Panc1 (cell line): Measurements from ENCODE around the gene PLIN1.

Experiments used
- CTCF ChIP-seq: fragments of 450-650 bp; IDR thresholded peaks from 2 replicates; pipeline ENCODE4 v1.5.1; 2017; ENCODE audit warnings: mild to moderate bottlenecking
- POLR2AphosphoS5 ChIP-seq: IDR thresholded peaks from 2 replicates; pipeline ENCODE4 v1.6.1; 2012; ENCODE audit warnings: mild to moderate bottlenecking, low read depth, low read length, moderate library complexity

GRCh38 chr15:89616228-89616627 is 62.9 kb downstream of the PLIN1 start:
- TF ChIP-seq CTCF, result no peak
- no peak for TF ChIP-seq POLR2AphosphoS5
